GM18951 (cell line): Measurements from ENCODE around the gene DCST2.

ENCODE experiments used
- POLR2A ChIP-seq: IDR thresholded peaks from 4 replicates; pipeline ENCODE4 v1.6.1; 2011; ENCODE audit warnings: mild to moderate bottlenecking; ENCODE audit not compliant: insufficient read length, insufficient read depth; ENCODE audit errors: extremely low read depth
- in situ Hi-C: fragments of 300-500 bp; cut with MboI; formaldehyde crosslinking; loops from one replicate; pipeline ENCODE4 v1.12.0; 2022; ENCODE audit warnings: low sequenced_read_pairs, mixed read lengths, inconsistent platforms; ENCODE audit not compliant: unreplicated experiment

The DCST2 gene

DNA sequence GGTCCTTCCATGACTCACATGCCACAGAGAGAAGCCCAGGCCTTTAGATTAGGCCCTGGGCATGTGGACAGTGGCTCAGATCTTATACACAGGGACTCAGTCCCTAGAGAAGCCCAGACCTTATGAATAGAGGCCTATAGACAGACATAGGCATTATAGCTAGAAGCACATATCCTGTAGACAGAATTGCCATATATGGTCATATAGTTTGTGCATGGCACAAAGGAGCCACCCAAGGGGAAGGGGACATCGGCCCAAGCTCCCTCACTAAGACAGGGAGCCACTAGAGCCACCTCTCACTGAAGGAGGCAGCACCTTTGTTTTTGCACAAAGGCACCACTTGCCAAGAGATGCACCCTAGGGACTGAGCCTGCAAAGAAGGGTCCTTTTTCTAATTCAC lies 42.8 kb upstream of the DCST2 start:
- in situ Hi-C loops = loop anchor here (10.0 kb wide), 1 partner anchor 512 kb away; the partner anchor contains the start of gene CHRNB2
- TF ChIP-seq POLR2A = no peak

DNA sequence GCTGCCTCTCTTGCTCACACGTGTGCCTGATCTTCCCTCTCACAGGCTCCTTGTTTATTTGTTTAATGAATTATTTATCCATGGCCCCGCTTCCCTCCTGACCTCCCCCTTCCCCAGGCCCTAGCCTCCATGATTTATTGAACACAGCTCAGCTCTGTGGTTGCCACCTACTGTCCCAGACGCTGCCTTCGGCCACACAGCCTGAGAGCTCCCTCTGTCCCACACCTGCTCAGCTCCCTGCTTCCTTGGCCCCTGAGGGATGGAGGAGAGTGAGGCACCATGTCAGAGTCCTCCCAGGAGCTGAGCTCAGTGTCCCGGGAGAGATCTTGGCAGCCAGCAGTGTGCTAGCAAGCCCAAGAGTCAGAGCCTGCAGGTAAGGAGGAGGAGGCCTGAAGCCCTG lies 42.0 kb upstream of the DCST2 start:
- TF ChIP-seq POLR2A = no peak
- in situ Hi-C loops = loop anchor here (10.0 kb wide), 1 partner anchor 511 kb away; the partner anchor contains the start of gene CHRNB2

DNA sequence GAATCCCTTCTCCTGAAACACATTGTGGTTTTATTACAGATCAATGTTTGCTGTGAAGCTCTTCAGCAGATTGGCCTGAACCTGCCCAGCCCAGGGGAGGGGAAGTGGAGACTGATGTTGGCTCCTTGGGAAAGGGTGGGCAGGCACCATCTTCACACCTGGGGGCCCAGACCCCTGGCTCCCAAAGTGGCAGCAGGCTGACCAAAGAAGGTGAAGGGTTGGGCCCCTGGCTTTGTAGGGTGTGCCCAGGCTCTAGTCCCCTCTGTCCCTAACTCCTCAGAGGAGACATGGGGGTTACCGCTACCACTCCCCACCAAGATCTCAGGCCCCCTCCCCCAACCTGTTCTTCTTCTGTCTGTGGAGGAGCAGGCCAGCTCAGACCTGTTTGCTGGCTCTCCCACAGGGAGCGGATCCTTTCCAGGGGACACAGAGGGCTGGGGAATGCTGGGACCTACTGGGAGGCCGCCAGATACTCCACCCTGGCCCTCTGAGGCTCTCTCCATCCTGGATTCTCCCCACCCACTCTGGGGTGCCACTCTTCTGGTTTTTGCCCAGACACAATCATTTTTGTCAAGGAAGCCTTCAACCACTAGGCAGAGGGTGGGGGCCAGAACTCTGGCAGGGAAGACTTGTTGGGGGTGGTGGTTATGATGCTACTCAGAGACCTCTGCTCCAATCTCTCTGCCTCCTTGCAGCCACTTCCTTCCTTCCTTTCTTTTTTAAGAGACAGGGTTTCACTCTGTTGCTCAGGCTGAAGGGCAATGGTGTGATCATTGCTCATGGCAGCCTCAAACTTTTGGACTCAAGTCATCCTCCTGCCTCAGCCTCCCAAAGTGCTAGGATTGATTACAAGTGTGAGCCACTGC lies 40.0 kb upstream of the DCST2 start:
- TF ChIP-seq POLR2A = no peak
- in situ Hi-C loops = loop anchor here (10.0 kb wide), 1 partner anchor 509 kb away; the partner anchor contains the start of gene CHRNB2

DNA sequence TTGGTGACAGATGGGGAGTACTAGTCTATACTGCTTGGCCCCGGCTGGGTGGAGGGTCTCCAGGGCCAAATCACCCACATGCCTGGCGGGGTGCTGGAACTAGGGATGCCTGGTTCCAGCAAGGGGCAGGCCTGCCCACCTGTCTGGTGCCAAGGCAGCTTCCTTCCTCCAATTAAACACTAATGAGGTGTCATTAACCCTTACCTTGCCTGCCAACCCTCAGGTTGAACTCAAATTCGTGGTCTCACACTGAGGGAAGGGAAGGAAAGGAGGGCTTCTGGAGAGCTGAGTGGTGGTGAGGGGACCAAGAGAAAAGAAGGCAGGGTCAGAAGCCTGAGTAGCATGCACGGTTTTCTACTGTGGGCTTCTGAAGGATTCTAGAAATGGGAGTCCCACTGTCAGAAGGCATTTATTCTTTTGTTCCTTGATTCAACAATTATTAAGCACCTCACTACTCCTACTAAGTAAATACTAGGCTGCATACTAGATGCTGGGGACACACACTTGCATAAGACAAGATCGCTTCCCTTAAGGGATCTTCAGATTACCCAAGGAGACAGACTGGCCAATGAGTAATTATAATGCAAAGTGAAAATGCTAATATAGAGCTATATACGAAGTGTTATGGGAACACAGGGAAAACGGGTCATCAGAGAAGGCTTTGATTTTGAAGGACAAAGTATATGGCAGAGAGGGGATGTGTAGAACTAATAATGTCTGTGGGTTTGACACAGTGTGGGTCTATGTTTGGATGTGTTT lies 39.1 kb upstream of the DCST2 start:
- TF ChIP-seq POLR2A = no peak
- in situ Hi-C loops = loop anchor here (10.0 kb wide), 1 partner anchor 508 kb away; the partner anchor contains the start of gene CHRNB2

DNA sequence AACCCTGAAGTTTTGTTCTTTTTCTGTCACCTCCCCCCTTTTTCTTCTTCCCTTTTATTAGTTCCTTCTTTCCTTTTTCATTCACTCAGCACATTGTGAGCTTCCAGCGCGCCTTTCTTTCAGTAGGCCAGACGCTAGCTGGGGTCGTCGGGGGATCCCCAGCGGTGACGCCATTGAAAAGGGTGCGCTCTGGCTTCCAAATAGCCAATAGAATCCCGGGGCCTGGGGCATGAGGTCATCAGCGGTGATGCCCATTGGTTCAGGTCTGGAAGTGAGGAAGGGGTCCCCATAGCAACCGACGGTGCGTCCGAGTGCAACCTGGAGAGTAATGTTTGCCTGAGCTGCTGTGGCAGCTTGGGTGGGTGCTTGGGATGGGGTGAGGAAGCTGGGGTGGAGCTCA lies 38.1 kb upstream of the DCST2 start:
- TF ChIP-seq POLR2A = no peak
- in situ Hi-C loops = loop anchor here (10.0 kb wide), 1 partner anchor 507 kb away; the partner anchor contains the start of gene CHRNB2

DNA sequence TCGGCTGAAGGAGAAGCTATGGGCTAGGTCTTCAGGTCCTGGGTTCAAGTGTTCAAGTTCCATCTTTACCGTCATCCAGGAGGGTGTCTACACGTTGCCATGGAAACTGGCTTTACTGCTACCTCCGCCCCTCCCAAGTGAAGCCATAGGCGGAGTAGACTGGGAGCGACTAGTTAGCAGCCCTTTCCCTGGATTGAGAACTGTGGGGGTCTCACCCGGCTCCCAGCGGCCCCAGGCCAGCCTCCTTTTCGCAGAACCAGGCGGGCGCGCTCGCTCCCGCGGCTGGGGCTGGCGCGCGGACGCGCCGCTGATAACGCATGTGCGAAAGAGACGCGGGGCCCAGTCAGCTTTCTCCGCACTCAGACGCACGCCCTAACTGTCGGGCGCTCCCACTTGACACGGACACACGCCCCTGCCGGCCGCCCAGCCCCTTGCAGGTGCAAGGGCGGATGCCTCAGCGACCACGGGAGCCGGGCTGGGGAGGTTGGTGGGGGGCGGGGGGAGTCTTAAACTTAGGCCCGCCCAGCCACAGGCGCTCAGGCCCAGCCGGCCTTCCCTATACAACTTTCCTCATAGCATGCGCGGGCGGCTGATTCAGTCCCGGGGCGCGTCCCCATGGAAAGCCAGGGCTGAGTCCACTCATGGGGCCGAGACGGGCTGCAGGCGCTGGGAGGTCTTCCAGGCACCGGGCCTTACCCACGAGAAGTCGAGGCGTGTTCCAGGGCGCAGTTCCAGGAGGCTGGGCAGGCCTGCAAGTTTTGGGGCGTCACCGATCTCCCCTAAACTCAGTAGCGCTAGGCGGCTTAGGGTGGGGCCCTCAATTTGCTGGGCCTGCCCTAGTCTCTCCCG lies 37.4 kb upstream of the DCST2 start:
- in situ Hi-C loops = loop anchor here (10.0 kb wide), 1 partner anchor 506 kb away; the partner anchor contains the start of gene CHRNB2
- no peak for TF ChIP-seq POLR2A

DNA sequence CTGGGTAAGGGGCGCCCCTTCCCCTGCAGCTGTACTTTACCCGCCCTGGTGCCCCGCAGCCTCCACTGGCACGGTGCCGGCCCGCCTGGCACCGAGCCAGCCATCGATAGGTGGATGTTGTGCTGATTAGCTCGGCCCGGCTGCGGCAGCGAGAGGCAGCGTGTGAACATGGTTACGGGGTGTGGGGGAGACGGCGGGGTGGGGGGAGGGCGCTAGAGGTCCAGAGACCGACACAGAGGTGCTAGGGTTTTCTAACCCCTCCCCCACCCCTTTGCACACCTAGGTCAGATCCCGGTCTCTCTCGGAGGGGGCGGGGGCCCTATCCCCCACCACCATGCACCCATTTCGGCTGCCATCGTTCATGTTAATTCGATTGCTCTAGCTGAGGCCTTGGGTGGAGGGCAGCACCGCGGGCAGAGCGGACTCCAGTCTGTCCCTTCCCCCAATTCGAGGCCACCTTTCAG lies 36.6 kb upstream of the DCST2 start:
- TF ChIP-seq POLR2A = no peak
- in situ Hi-C loops = loop anchor here (10.0 kb wide), 1 partner anchor 505 kb away; the partner anchor contains the start of gene CHRNB2

DNA sequence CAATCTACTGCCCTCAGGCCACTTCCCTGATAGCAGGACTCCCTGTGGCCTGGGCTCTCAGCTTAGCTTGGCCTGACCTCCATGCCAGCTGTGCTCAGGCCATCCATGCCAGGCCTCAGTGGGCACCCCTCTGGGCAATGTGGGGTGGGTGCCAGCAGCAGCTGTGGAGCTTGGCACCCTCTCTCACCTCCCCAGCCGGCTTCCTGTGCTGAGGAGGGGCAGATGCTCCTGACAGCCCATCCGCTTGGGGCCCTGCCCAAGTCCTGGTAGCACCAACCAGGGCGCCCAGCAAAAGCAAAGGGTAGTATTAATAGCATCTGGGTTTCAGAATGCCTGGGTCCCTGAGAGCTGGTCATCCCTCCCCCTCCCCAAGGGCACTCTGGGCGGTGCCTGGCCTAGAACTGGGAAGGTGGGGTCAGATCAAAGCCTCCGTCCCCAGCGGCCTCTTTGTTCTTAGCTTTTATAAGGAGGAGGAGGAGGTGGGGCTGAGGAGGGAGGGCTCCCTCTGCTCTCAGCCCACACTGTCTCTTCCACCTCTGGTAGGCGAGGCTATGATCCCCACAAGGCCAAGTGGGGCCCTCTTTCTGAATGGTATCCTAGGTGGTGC lies 36.1 kb upstream of the DCST2 start:
- in situ Hi-C loops = loop anchor here (10.0 kb wide), 1 partner anchor 505 kb away; the partner anchor contains the start of gene CHRNB2
- no peak for TF ChIP-seq POLR2A

DNA sequence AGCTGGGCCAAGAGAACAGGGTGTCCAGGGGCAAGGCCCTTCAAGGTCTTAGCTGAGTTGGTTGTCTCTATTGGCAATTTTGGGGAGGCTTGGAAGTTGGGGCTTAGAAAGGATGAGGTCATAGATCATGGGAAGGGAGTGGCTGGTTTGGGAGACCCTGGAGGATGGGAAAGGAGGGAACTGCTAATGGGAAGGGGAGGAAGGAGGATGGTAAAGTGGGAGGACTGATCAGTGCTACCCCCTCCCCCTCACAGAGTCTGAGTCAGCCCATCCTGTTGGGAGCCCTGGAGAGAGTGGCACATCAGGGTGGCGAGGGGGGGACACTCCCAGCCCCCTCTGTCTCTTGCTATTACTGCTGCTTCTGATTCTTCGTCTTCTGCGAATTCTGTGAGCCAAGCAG lies 35.0 kb upstream of the DCST2 start:
- no peak for TF ChIP-seq POLR2A
- in situ Hi-C loops = no loop called here

DNA sequence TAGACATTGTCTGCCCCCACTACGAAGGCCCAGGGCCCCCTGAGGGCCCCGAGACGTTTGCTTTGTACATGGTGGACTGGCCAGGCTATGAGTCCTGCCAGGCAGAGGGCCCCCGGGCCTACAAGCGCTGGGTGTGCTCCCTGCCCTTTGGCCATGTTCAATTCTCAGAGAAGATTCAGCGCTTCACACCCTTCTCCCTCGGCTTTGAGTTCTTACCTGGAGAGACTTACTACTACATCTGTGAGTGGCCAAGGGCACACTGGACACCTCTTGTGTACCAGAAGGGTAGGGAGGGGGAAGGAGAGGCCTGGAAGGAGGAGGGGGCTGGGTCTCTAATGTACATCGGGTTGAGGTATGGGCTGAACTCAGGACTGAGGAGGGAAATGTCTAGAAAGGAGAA lies 33.2 kb upstream of the DCST2 start:
- no peak for TF ChIP-seq POLR2A
- in situ Hi-C loops = no loop called here

DNA sequence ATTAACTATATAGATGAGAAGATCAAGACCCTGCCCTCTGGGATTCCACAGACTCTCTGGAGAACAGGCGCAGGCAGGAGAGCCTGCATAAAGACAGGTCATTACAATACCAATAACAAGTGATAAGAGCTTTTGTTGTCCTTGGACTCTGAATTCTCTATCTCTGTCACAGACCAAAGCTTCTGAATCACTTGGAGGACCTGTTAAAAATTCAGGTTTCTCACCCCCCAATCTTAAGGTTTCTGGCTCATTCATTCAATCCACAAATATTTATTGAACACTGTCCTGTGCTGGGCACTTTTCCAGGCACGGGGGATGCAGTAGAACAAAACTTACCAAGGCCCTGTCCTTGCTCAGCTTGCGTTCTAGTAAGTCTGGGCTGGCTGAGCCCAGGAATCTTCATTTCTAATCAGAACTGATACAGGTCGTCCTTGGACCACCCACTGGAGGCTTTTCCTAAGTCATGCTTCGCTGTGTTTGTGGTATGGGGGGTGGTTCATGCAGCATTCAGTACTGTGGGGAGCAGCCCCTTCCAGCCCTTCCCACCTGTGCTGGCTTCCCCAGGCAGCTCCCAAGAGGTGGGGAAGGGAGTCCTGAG lies 31.4 kb upstream of the DCST2 start:
- in situ Hi-C loops = no loop called here

More for the DNA sequence above, 31.4 kb upstream of the DCST2 start:
- no peak for TF ChIP-seq POLR2A
